Stimulated activated CD4-positive, alpha-beta T cell treated with anti-CD3 and anti-CD28 coated beads, Interleukin-12 subunit alpha, Interleukin-12 subunit beta, amount 100 ng/mL, for 4 hours (primary cell): ENCODE data around the gene SLFNL1.

ENCODE experiments used
- DNase-seq: peaks from one replicate; pipeline ENCODE4 v3.0.0-alpha.2; 2020

SLFNL1 gene

GRCh38 chr1:40985875-40986274, 35.6 kb downstream of the SLFNL1 start:
- DNase-seq, result no peak

GRCh38 chr1:40985161-40985560, 36.4 kb downstream of the SLFNL1 start:
- no peak for DNase-seq

GRCh38 chr1:40984531-40984930, 37.0 kb downstream of the SLFNL1 start:
- DNase-seq, result no peak

- DNase-seq, result no peak
These were observed 37.5 kb downstream of the SLFNL1 start for GRCh38 chr1:40984066-40984465.

GRCh38 chr1:40983286-40983685, 38.2 kb downstream of the SLFNL1 start:
- no peak for DNase-seq

GRCh38 chr1:40982721-40983120, 38.8 kb downstream of the SLFNL1 start:
- DNase-seq, result no peak

GRCh38 chr1:40981691-40982448, 39.7 kb downstream of the SLFNL1 start:
- no peak for DNase-seq

GRCh38 chr1:40980453-40981121, 40.9 kb downstream of the SLFNL1 start:
- peak; percentile 40 for DNase-seq

GRCh38 chr1:40980068-40980452, 41.5 kb downstream of the SLFNL1 start:
- no peak for DNase-seq

GRCh38 chr1:40979241-40980067, 42.1 kb downstream of the SLFNL1 start, which contains the start of gene CTPS1:
CTPS1 (plus strand) TSS chr1:40979696; CDS start chr1:40983291, 3,595 bp downstream.
- peak; percentile 97 for DNase-seq

- DNase-seq, result no peak
These were observed 42.7 kb downstream of the SLFNL1 start for GRCh38 chr1:40978886-40979240.

- no peak for DNase-seq
These were observed 43.8 kb downstream of the SLFNL1 start for GRCh38 chr1:40977716-40978115.

GRCh38 chr1:40976952-40977690, 44.4 kb downstream of the SLFNL1 start:
- no peak for DNase-seq

- no peak for DNase-seq
These were observed 46.6 kb downstream of the SLFNL1 start for GRCh38 chr1:40974945-40975344.

GRCh38 chr1:40973912-40974311, 47.6 kb downstream of the SLFNL1 start:
- DNase-seq, result no peak

- no peak for DNase-seq
These were observed 49.6 kb downstream of the SLFNL1 start for GRCh38 chr1:40971966-40972365.

- no peak for DNase-seq
These were observed 52.1 kb downstream of the SLFNL1 start for GRCh38 chr1:40969445-40969844.

GRCh38 chr1:40966417-40966816, 55.1 kb downstream of the SLFNL1 start:
- DNase-seq, result no peak
